ENCODE data around the gene CD209.
"Not testable (repeated sequence)": the region's sequence is repeated elsewhere in the genome, so short reads cannot be mapped to it uniquely, and the experiment has no call there.

The CD209 gene

GRCh38 chr19:7746903-7747884, at the start of gene CD209:
TSS of gene CD209 (minus strand) at chr19:7747534. CDS start at chr19:7747511, 23 bp downstream.
- no peak for DNase-seq

- DNase-seq = no peak
These were observed 48.3 kb upstream of the CD209 start for GRCh38 chr19:7795555-7796161.

GRCh38 chr19:7793493-7793892, 46.2 kb upstream of the CD209 start:
- DNase-seq = no peak

- DNase-seq = not testable (repeated sequence)
These were observed 45.4 kb upstream of the CD209 start for GRCh38 chr19:7792701-7793100.

- no peak for DNase-seq
These were observed 44.9 kb upstream of the CD209 start for GRCh38 chr19:7792281-7792680.

GRCh38 chr19:7790416-7790815, 43.1 kb upstream of the CD209 start:
- DNase-seq = no peak

GRCh38 chr19:7789447-7789846, 42.1 kb upstream of the CD209 start:
- no peak for DNase-seq

GRCh38 chr19:7788933-7789323, 41.6 kb upstream of the CD209 start:
- DNase-seq = no peak

GRCh38 chr19:7788178-7788932, 41.0 kb upstream of the CD209 start:
- no peak for DNase-seq

GRCh38 chr19:7787602-7788177, 40.4 kb upstream of the CD209 start:
- no peak for DNase-seq

- DNase-seq = no peak
These were observed 39.8 kb upstream of the CD209 start for GRCh38 chr19:7787141-7787540.

GRCh38 chr19:7784856-7785255, 37.5 kb upstream of the CD209 start:
- no peak for DNase-seq

GRCh38 chr19:7783991-7784423, 36.7 kb upstream of the CD209 start:
- no peak for DNase-seq

GRCh38 chr19:7781157-7781556, 33.8 kb upstream of the CD209 start:
- DNase-seq = no peak

- no peak for DNase-seq
These were observed 32.5 kb upstream of the CD209 start for GRCh38 chr19:7779631-7780486.

- no peak for DNase-seq
These were observed 30.7 kb upstream of the CD209 start for GRCh38 chr19:7778081-7778480.

- DNase-seq = no peak
These were observed 28.4 kb upstream of the CD209 start for GRCh38 chr19:7775761-7776160.

- no peak for DNase-seq
These were observed 26.5 kb upstream of the CD209 start for GRCh38 chr19:7773841-7774240.

GRCh38 chr19:7772752-7773291, 25.5 kb upstream of the CD209 start:
- DNase-seq = no peak

- no peak for DNase-seq
These were observed 23.7 kb upstream of the CD209 start for GRCh38 chr19:7771072-7771471.

GRCh38 chr19:7769171-7769570, 21.8 kb upstream of the CD209 start:
- no peak for DNase-seq

GRCh38 chr19:7767487-7767886, 20.2 kb upstream of the CD209 start:
- no peak for DNase-seq

All from midbrain (tissue), 1 donor.